ENCODE measurements around the gene VSTM2B.

GRCh38 chr19:29517412-29517811, 8.4 kb upstream of the VSTM2B start:
- TF ChIP-seq POLR2A (IDR thresholded peaks at IDR 0.05): no peak
- no peak for TF ChIP-seq CTCF (IDR thresholded peaks at IDR 0.05 in 8 of 11, conservative IDR thresholded peaks at IDR 0.05 in 3 of 11)
- no peak for TF ChIP-seq POLR2AphosphoS5 (IDR thresholded peaks at IDR 0.05)

Data from spleen (tissue), 7 donors.